K562 treated with DMSO at 1 percent for 48 hours (cell line): ENCODE results near the gene FJX1. TPM values are rescaled to one million over a fixed set of nuclear protein-coding genes. Genes with fewer than 3 reads are reported as not detected.

Experiments
- total RNA-seq: library from RNA; unstranded; fragments of 300-600 nt; gene quantifications from 2 replicates; pipeline ENCODE4 v1.2.3, GENCODE V29; 2022; ENCODE audit warnings: low replicate concordance; ENCODE audit errors: extremely low read depth

FJX1 gene
- total RNA-seq: not detected in 2 replicates

DNA sequence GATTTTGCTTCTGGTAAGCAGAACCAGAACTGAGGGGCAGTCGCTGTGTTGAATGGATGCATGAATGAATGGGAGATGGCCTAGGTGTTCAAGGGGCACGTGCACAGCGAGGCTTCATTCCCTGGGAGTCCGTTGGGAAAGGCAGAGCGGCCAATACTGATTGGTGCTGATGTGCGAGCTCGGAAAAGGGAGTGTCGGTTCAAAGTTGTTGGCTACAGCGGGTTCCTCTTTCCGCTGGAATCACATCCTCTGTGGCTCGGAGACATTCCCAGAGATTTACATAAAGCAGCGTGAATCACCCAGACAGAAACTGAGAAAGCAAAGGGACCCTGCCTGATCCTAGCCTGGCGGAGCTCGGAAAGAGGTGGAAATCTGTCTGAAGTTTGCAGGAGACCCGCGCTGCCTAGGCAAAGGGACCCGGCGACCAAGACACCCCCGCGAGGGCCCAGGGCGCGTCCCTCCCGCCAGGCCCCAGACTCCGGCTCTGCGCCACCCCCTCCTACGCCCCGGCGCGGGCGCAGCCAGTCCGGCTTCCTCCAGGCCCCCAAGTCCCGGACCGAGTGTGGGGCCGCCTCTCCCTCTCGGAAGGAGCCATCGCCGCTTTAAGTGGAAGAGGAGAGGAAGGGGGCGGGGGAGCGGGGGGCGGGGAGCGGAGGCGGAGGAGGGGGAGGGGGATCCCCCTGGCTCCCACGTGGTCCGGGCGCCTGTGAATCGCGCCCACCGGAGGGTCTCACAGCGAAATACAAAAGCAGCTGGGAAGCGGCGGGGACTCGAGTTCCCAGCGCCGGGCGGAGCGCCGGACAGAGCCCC is at the start of gene FJX1:
FJX1 (plus strand) TSS at position 774 of the 810 bp plus-strand sequence. CDS start 177 bp downstream, outside the sequence.

DNA sequence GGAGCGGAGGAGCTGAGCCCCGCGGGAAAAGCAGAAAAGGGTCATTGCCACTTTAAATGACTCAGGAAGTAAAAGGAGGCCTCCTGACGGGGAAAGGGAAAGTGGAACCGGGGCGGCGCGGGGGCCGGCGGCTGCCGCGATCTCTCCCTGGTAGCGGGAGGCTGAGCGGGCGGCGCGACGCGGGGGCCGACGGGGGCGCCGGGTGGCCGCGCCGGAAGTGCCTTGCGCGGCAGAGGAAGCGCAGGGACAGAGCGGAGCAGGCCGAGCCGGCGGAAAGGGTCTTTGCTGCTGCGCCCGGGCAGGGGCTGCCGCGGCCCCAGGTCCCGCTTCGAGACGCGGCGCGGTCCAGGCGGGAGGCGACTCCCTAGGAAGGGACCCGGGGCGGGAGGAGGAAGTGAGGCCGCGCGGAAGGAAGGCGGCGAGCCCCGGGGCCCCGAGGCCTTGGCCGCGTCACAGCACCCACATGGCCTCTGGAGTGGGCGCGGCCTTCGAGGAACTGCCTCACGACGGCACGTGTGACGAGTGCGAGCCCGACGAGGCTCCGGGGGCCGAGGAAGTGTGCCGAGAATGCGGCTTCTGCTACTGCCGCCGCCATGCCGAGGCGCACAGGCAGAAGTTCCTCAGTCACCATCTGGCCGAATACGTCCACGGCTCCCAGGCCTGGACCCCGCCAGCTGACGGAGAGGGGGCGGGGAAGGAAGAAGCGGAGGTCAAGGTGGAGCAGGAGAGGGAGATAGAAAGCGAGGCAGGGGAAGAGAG is 44.6 kb downstream of the FJX1 start, which contains the start of gene TRIM44:
TRIM44 (plus strand) TSS at position 127 of the 759 bp plus-strand sequence; CDS start at position 464, 337 bp downstream.

Other genes with a start within 250 kb of the FJX1 start
- gene SLC1A2, start 198.9 kb upstream of the FJX1 start, total RNA-seq: not detected in 2 replicates
- gene PAMR1, start 92.8 kb upstream of the FJX1 start, total RNA-seq: not detected in 2 replicates
- gene TRIM44, start 44.3 kb downstream of the FJX1 start, total RNA-seq: 34.9 TPM in 1 of 2 replicates, not detected in the other